Measurements from ENCODE around the gene ZBTB46.
A peak's percentile ranks its signal among the peaks of the same experiment; 100 is the strongest.
"Not testable (repeated sequence)": the region's sequence is repeated elsewhere in the genome, so short reads cannot be mapped to it uniquely, and the experiment has no call there.

The ZBTB46 gene

GRCh38 chr20:63732118-63733095 is 98.7 kb downstream of the ZBTB46 start:
- DNase-seq, result no peak

GRCh38 chr20:63731410-63731809 is 99.7 kb downstream of the ZBTB46 start:
- DNase-seq, result no peak

- not testable (repeated sequence) for DNase-seq
Measured at GRCh38 chr20:63730189-63730733, 100.8 kb downstream of the ZBTB46 start.

- DNase-seq, result not testable (repeated sequence)
Measured at GRCh38 chr20:63722967-63723622, 108.0 kb downstream of the ZBTB46 start.

GRCh38 chr20:63718996-63719395 is 112.1 kb downstream of the ZBTB46 start:
- DNase-seq, result no peak

GRCh38 chr20:63714858-63715257 is 116.2 kb downstream of the ZBTB46 start:
- no peak for DNase-seq

- DNase-seq, result no peak
Measured at GRCh38 chr20:63712191-63712590, 118.9 kb downstream of the ZBTB46 start.

- no peak for DNase-seq
Measured at GRCh38 chr20:63711085-63711645, 119.9 kb downstream of the ZBTB46 start.

GRCh38 chr20:63709149-63709527 is 121.9 kb downstream of the ZBTB46 start:
- no peak for DNase-seq

GRCh38 chr20:63708301-63709148 is 122.5 kb downstream of the ZBTB46 start:
- no peak for DNase-seq

GRCh38 chr20:63707558-63708300 is 123.3 kb downstream of the ZBTB46 start, which contains the start of the genes ARFRP1 and ZGPAT:
ARFRP1 (minus strand) TSS chr20:63707976; CDS start chr20:63707091, 885 bp downstream.
ZGPAT (plus strand) TSS chr20:63708039; CDS start chr20:63708581, 542 bp downstream.
- peak; percentile 93 for DNase-seq

- peak; percentile 71 for DNase-seq
Measured at GRCh38 chr20:63706852-63707557, 124.1 kb downstream of the ZBTB46 start.

- DNase-seq, result no peak
Measured at GRCh38 chr20:63706027-63706695, 124.9 kb downstream of the ZBTB46 start.

GRCh38 chr20:63705232-63706026 is 125.6 kb downstream of the ZBTB46 start:
- no peak for DNase-seq

GRCh38 chr20:63704749-63705117 is 126.3 kb downstream of the ZBTB46 start:
- no peak for DNase-seq

- no peak for DNase-seq
Measured at GRCh38 chr20:63703976-63704748, 126.9 kb downstream of the ZBTB46 start.

- no peak for DNase-seq
Measured at GRCh38 chr20:63703471-63703975, 127.5 kb downstream of the ZBTB46 start.

- DNase-seq, result no peak
Measured at GRCh38 chr20:63702751-63703470, 128.2 kb downstream of the ZBTB46 start.

Data from activated CD4-positive, alpha-beta T cell treated with anti-CD3 and anti-CD28 coated beads, Interleukin-10, Interleukin-2, amounts not matched to agents 100 ng/mL and 50 ng/mL, durations not matched to agents 16 hours and 8 hours (primary cell).